HL-60 (cell line): ENCODE results near the gene TNFSF4.

Source experiments
- CTCF ChIP-seq: IDR thresholded peaks from one replicate; pipeline ENCODE4 v1.5.1; 2011; ENCODE audit warnings: low read length, control low read depth, inconsistent platforms; ENCODE audit not compliant: insufficient read depth
- GABPA ChIP-seq: IDR thresholded peaks from 2 replicates; pipeline ENCODE4 v1.6.1; 2012; ENCODE audit warnings: low read depth
- POLR2AphosphoS5 ChIP-seq: IDR thresholded peaks from 2 replicates; pipeline ENCODE4 v1.6.1; 2012; ENCODE audit warnings: low read depth

- TF ChIP-seq CTCF: no peak
- no peak for TF ChIP-seq GABPA
- no peak for TF ChIP-seq POLR2AphosphoS5
These were observed 3.2 kb upstream of the TNFSF4 start for GRCh38 chr1:173210283-173210682.
